H1 (cell line): Measurements from ENCODE around the gene VSNL1. TPM values are rescaled to one million over a fixed set of nuclear protein-coding genes. Genes with fewer than 3 reads are reported as not detected.

Experiments
- CHD2 ChIP-seq: IDR thresholded peaks from 2 replicates; pipeline ENCODE4 v1.6.1; 2012; ENCODE audit warnings: low read length, improper control_type of control experiment
- JUND ChIP-seq: IDR thresholded peaks from 2 replicates; pipeline ENCODE4 v1.6.1; 2011; ENCODE audit warnings: mild to moderate bottlenecking, improper control_type of control experiment, low read length
- RAD21 ChIP-seq, 2 experiments: IDR thresholded peaks in 1 of 2; conservative IDR thresholded peaks in 1 of 2; 2 replicates each; pipeline ENCODE4 v1.6.1; 2011; ENCODE audit warnings: low read depth in 2 of 2, low read length in 2 of 2, improper control_type of control experiment in 1 of 2, inconsistent platforms in 1 of 2, mild to moderate bottlenecking in 1 of 2, moderate library complexity in 1 of 2
- TBP ChIP-seq: IDR thresholded peaks from 2 replicates; pipeline ENCODE4 v1.6.1; 2011; ENCODE audit warnings: low read depth, low read length, improper control_type of control experiment
- polyA plus RNA-seq, 7 experiments: library from polyadenylated mRNA; depleted of rRNA in 3 of 7; stranded (reverse) in 5 of 7; unstranded in 2 of 7; fragments of >200 nt in 5 of 7; fragments of 200-250 nt in 2 of 7; gene quantifications; 1 replicate in 5 of 7; 2 replicates in 1 of 7; 4 replicates in 1 of 7; pipeline versions ENCODE4 v1.2.1 to v1.2.3, GENCODE V29; 2011 to 2013; ENCODE audit warnings: missing spikeins in 2 of 7, mixed read lengths in 2 of 7
- total RNA-seq: library from RNA; stranded (reverse); fragmentation: NEBNext Ultra II Directional; extraction: Animal tissue kit (Norgen Biotek cat#: 25700); gene quantifications from 2 replicates; pipeline ENCODE4 v1.2.1, GENCODE V29; 2021

VSNL1 gene
- total and polyA plus RNA-seq, 2 of the 8 experiments (the other 6 are each of a cell fraction or from before 2014, with no cell fraction given) = 49.4 to 108 TPM

DNA sequence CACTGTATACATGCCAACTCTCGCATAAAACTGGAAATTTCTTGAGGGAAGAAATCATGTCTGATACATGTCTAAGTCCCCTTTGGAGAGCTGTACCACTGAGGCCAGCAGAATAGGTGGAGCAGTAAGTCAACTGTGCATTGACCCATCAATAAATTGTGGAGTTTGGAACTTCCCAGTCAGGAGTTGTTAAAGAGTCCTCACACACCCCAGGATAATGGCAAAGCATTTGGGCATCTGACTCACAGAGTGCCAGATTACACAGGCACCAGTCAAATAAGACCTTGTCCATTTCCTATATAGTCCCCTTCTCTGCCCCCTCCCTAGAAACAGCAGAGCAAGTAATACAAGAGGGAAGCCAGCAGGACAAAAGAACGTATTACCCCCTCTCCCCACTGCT is 10.4 kb downstream of the VSNL1 start (continued):
- TF ChIP-seq TBP (no peak), CHD2 (no peak), JUND (no peak), RAD21 (IDR thresholded peaks at IDR 0.05 in 1 of 2, conservative IDR thresholded peaks at IDR 0.05 in 1 of 2; ENCODE audit: low read depth in 2 of 2, low read length in 2 of 2) (no peak)
